Measurements from ENCODE around the gene OTOP2.

- TF ChIP-seq CTCF (conservative IDR thresholded peaks at IDR 0.05; ENCODE audit: low read depth, low read length) (no peak), EZH2 (IDR thresholded peaks at IDR 0.05; ENCODE audit: borderline replicate concordance, low read depth, low read length, poor library complexity, severe bottlenecking) (no peak)
Observed at GRCh38 chr17:74922694-74923537, 1.2 kb upstream of the OTOP2 start, which contains the start of gene USH1G.

Data from A673 (cell line).